HEK293 (cell line): ENCODE data around the gene CFP.

Experiments
- CTCF ChIA-PET: fragments of 350-600 bp; formaldehyde crosslinking; extraction: SDS; loops from one replicate; lab custom pipeline; 2021; ENCODE audit warnings: antibody characterized with exemption; lab: Yijun Ruan, JAX
- POLR2A ChIA-PET: fragments of 300-600 bp; formaldehyde crosslinking; extraction: SDS; loops from one replicate; lab custom pipeline; 2020; ENCODE audit warnings: antibody characterized with exemption, inconsistent platforms; lab: Yijun Ruan, JAX
- H3K27ac ChIP-seq: fragments of 200-500 bp; sonication (Bioruptor generic); 2 replicates; pipeline ENCODE4 v1.5.1; 2014; ENCODE audit warnings: low read depth, low read length, control low read depth, inconsistent platforms; ENCODE audit errors: extremely low read depth
- H3K36me3 ChIP-seq, 2 experiments: fragments of 200-500 bp in 1 of 2; sonication (Bioruptor generic) in 1 of 2; 1 replicate in 1 of 2; 2 replicates in 1 of 2; pipeline ENCODE4 v1.5.1; 2014 to 2017; ENCODE audit warnings: inconsistent platforms in 2 of 2, low read length in 2 of 2; ENCODE audit not compliant: control insufficient read depth in 2 of 2, insufficient read depth in 1 of 2
- H3K4me1 ChIP-seq: fragments of 200-500 bp; sonication (Bioruptor generic); 2 replicates; pipeline ENCODE4 v1.5.1; 2014; ENCODE audit warnings: mild to moderate bottlenecking, low read length, inconsistent platforms; ENCODE audit not compliant: control insufficient read depth, insufficient read depth
- H3K4me3 ChIP-seq: 2 replicates; pipeline ENCODE4 v1.5.1; 2011; ENCODE audit warnings: low read depth, mild to moderate bottlenecking, control low read depth, low read length, moderate library complexity
- H3K9me3 ChIP-seq: fragments of 200-500 bp; sonication (Bioruptor generic); 2 replicates; pipeline ENCODE4 v1.5.1; 2014; ENCODE audit warnings: low read depth, low read length, inconsistent platforms; ENCODE audit not compliant: control insufficient read depth, insufficient read depth
- ATF2 ChIP-seq: fragments of 450-650 bp; formaldehyde crosslinking; IDR thresholded peaks from 2 replicates; pipeline ENCODE4 v1.5.1; 2016; ENCODE audit warnings: missing biosample characterization, missing genetic modification characterization, low read depth
- BCL11A ChIP-seq: fragments of 450-650 bp; formaldehyde crosslinking; IDR thresholded peaks from 2 replicates; pipeline ENCODE4 v1.5.1; 2016; ENCODE audit warnings: low read depth, missing biosample characterization, missing genetic modification characterization
- EGR2 ChIP-seq: fragments of 450-650 bp; formaldehyde crosslinking; IDR thresholded peaks from 2 replicates; pipeline ENCODE4 v1.5.1; 2016; ENCODE audit warnings: low read depth, missing biosample characterization, missing genetic modification characterization
- PRDM10 ChIP-seq: fragments of 450-650 bp; formaldehyde crosslinking; IDR thresholded peaks from 2 replicates; pipeline ENCODE4 v1.5.1; 2016; ENCODE audit warnings: missing biosample characterization, missing genetic modification characterization
- ZBTB48 ChIP-seq: fragments of 450-650 bp; formaldehyde crosslinking; IDR thresholded peaks from 2 replicates; pipeline ENCODE4 v1.5.1; 2016; ENCODE audit warnings: missing biosample characterization, missing genetic modification characterization
- ZFP3 ChIP-seq: fragments of 450-650 bp; formaldehyde crosslinking; IDR thresholded peaks from 2 replicates; pipeline ENCODE4 v1.5.1; 2016; ENCODE audit warnings: low read depth, missing biosample characterization, missing genetic modification characterization
- ZNF138 ChIP-seq: fragments of 450-650 bp; formaldehyde crosslinking; IDR thresholded peaks from 2 replicates; pipeline ENCODE4 v1.5.1; 2016; ENCODE audit warnings: missing biosample characterization, missing genetic modification characterization, borderline replicate concordance
- ZNF140 ChIP-seq: fragments of 450-650 bp; formaldehyde crosslinking; IDR thresholded peaks from 2 replicates; pipeline ENCODE4 v1.5.1; 2016; ENCODE audit warnings: missing biosample characterization, missing genetic modification characterization
- ZNF155 ChIP-seq: fragments of 450-650 bp; formaldehyde crosslinking; IDR thresholded peaks from 2 replicates; pipeline ENCODE4 v1.5.1; 2016; ENCODE audit warnings: missing biosample characterization, missing genetic modification characterization
- ZNF157 ChIP-seq: fragments of 450-650 bp; formaldehyde crosslinking; IDR thresholded peaks from 2 replicates; pipeline ENCODE4 v1.5.1; 2016; ENCODE audit warnings: missing biosample characterization, missing genetic modification characterization
- ZNF16 ChIP-seq: fragments of 450-650 bp; formaldehyde crosslinking; IDR thresholded peaks from 2 replicates; pipeline ENCODE4 v1.5.1; 2016; ENCODE audit warnings: low read depth, missing biosample characterization, missing genetic modification characterization
- ZNF221 ChIP-seq: fragments of 450-650 bp; formaldehyde crosslinking; IDR thresholded peaks from 2 replicates; pipeline ENCODE4 v1.5.1; 2017; ENCODE audit warnings: missing biosample characterization, missing genetic modification characterization, borderline replicate concordance
- ZNF311 ChIP-seq: fragments of 450-650 bp; formaldehyde crosslinking; IDR thresholded peaks from 2 replicates; pipeline ENCODE4 v1.5.1; 2017; ENCODE audit warnings: missing biosample characterization, missing genetic modification characterization, borderline replicate concordance
- ZNF335 ChIP-seq: fragments of 450-650 bp; formaldehyde crosslinking; conservative IDR thresholded peaks from 2 replicates; pipeline ENCODE4 v1.5.1; 2016; ENCODE audit warnings: missing biosample characterization, missing genetic modification characterization
- ZNF350 ChIP-seq: fragments of 450-650 bp; formaldehyde crosslinking; IDR thresholded peaks from 2 replicates; pipeline ENCODE4 v1.5.0; 2017; ENCODE audit warnings: missing biosample characterization, mild to moderate bottlenecking, missing genetic modification characterization
- ZNF366 ChIP-seq: fragments of 450-650 bp; formaldehyde crosslinking; conservative IDR thresholded peaks from 2 replicates; pipeline ENCODE4 v1.5.1; 2016; ENCODE audit warnings: missing biosample characterization, missing genetic modification characterization
- ZNF473 ChIP-seq: fragments of 450-650 bp; formaldehyde crosslinking; IDR thresholded peaks from 2 replicates; pipeline ENCODE4 v1.5.1; 2017; ENCODE audit warnings: missing biosample characterization, missing genetic modification characterization
- ZNF529 ChIP-seq: fragments of 450-650 bp; formaldehyde crosslinking; IDR thresholded peaks from 2 replicates; pipeline ENCODE4 v1.5.1; 2017; ENCODE audit warnings: missing genetic modification characterization, missing biosample characterization; ENCODE audit not compliant: insufficient replicate concordance
- ZNF610 ChIP-seq: fragments of 450-650 bp; formaldehyde crosslinking; IDR thresholded peaks from 2 replicates; pipeline ENCODE4 v1.5.1; 2016; ENCODE audit warnings: missing biosample characterization, missing genetic modification characterization, borderline replicate concordance
- ZNF660 ChIP-seq: fragments of 450-650 bp; IDR thresholded peaks from 2 replicates; pipeline ENCODE4 v1.5.1; 2018; ENCODE audit warnings: missing biosample characterization, mild to moderate bottlenecking, missing genetic modification characterization
- ZNF664 ChIP-seq: fragments of 450-650 bp; formaldehyde crosslinking; IDR thresholded peaks from 2 replicates; pipeline ENCODE4 v1.5.1; 2016; ENCODE audit warnings: missing biosample characterization, missing genetic modification characterization
- ZNF843 ChIP-seq: fragments of 450-650 bp; formaldehyde crosslinking; IDR thresholded peaks from 2 replicates; pipeline ENCODE4 v1.5.1; 2016; ENCODE audit warnings: missing biosample characterization, missing genetic modification characterization
- TF ChIP-seq, protein P1 (sequence below): fragments of 450-650 bp; formaldehyde crosslinking; IDR thresholded peaks from 2 replicates; pipeline ENCODE4 v1.5.1; 2016; ENCODE audit warnings: missing biosample characterization, missing genetic modification characterization, borderline replicate concordance

The CFP gene

DNA sequence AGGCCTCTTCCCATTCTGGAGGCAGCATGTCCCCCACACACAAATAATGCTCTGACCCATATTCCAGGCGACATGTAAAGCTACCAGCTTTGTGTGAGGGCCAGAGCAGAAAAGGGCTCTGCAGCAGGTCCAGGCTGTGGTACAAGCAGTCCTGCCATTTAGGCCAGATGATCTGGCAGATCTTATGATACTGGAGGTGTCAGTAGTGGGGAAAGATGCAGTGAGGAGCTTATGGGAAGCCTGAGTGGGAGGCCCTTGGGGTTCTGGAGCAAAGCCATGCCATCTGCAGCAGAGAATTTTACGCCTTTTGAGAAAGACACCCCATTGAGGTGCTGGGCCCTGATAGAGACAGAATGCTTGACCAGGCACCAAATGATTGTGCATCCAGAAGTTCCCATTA lies 17.8 kb downstream of the CFP start:
- Histone ChIP-seq H3K36me3 (no peaks in the 10 kb centered on the region), H3K4me1 (no peaks in the 10 kb centered on the region), H3K27ac (no peak overlapping the region), H3K4me3 (no peak overlapping the region), H3K9me3 (no peaks in the 10 kb centered on the region)
- ChIA-PET POLR2A (no interaction called here), CTCF (interaction anchor here (0.6 kb wide), 1 partner anchor 419 kb away, joined by 3 read pairs; no protein-coding TSS in a partner anchor)
- TF ChIP-seq ZNF610: no peak
- TF ChIP-seq ZNF366 (tag by site-specific recombination): no peak
- no peak for TF ChIP-seq ZFP3 (tag by site-specific recombination)
- no peak for TF ChIP-seq ZBTB48
- TF ChIP-seq ZNF157 (tag by site-specific recombination): no peak
- no peak for TF ChIP-seq ZNF335 (tag by site-specific recombination)
- TF ChIP-seq BCL11A (tag by site-specific recombination): no peak
- TF ChIP-seq ZNF16 (tag by site-specific recombination): no peak

GRCh38 chrX:47611489-47611888 lies 18.2 kb downstream of the CFP start:
- peak; percentile 69 for TF ChIP-seq PRDM10 (tag by site-specific recombination)
- no peak for TF ChIP-seq ZNF311
- no peak for TF ChIP-seq ZNF660 (tag by site-specific recombination)
- no peak for TF ChIP-seq EGR2 (tag by site-specific recombination)
- TF ChIP-seq ZNF664: no peak
- no peak for TF ChIP-seq ATF2 (tag by site-specific recombination)
- TF ChIP-seq ZNF350 (tag by site-specific recombination): no peak
- no peak for TF ChIP-seq ZNF473
- TF ChIP-seq ZNF140 (tag by site-specific recombination): no peak
- H3K36me3 ChIP-seq: no peaks in the 10 kb centered on the region
- no peaks in the 10 kb centered on the region for H3K4me1 ChIP-seq
- ChIA-PET CTCF (interaction anchor here (0.6 kb wide), 1 partner anchor 419 kb away, joined by 3 read pairs; no protein-coding TSS in a partner anchor), POLR2A (no interaction called here)
- no peaks in the 10 kb centered on the region for H3K9me3 ChIP-seq
- no peak overlapping the region for H3K27ac ChIP-seq
- H3K4me3 ChIP-seq: no peak overlapping the region

DNA sequence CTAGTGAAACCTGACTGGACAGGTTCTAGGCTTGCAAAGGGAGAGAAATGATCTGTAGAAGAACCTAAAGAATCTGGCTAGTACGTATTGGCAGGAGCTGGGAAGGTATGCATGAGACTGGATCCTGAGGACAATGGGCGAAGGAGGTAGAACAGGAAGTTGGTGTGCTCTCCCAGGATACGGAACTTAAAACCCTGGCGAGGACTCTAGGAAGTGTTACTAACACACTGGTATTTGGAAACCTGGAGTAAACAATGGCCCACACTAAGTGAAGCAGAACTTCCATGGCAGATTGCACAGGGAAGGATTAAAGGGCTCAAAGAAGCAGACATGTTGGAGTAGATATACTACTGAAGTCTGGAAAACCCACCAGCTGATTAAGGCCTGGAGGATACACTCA lies 19.2 kb downstream of the CFP start:
- Histone ChIP-seq H3K4me3 (no peak overlapping the region), H3K27ac (no peak overlapping the region), H3K4me1 (no peaks in the 10 kb centered on the region), H3K9me3 (no peaks in the 10 kb centered on the region), H3K36me3 (no peaks in the 10 kb centered on the region)
- CTCF ChIA-PET: no interaction called here
- TF ChIP-seq, protein P1, sequence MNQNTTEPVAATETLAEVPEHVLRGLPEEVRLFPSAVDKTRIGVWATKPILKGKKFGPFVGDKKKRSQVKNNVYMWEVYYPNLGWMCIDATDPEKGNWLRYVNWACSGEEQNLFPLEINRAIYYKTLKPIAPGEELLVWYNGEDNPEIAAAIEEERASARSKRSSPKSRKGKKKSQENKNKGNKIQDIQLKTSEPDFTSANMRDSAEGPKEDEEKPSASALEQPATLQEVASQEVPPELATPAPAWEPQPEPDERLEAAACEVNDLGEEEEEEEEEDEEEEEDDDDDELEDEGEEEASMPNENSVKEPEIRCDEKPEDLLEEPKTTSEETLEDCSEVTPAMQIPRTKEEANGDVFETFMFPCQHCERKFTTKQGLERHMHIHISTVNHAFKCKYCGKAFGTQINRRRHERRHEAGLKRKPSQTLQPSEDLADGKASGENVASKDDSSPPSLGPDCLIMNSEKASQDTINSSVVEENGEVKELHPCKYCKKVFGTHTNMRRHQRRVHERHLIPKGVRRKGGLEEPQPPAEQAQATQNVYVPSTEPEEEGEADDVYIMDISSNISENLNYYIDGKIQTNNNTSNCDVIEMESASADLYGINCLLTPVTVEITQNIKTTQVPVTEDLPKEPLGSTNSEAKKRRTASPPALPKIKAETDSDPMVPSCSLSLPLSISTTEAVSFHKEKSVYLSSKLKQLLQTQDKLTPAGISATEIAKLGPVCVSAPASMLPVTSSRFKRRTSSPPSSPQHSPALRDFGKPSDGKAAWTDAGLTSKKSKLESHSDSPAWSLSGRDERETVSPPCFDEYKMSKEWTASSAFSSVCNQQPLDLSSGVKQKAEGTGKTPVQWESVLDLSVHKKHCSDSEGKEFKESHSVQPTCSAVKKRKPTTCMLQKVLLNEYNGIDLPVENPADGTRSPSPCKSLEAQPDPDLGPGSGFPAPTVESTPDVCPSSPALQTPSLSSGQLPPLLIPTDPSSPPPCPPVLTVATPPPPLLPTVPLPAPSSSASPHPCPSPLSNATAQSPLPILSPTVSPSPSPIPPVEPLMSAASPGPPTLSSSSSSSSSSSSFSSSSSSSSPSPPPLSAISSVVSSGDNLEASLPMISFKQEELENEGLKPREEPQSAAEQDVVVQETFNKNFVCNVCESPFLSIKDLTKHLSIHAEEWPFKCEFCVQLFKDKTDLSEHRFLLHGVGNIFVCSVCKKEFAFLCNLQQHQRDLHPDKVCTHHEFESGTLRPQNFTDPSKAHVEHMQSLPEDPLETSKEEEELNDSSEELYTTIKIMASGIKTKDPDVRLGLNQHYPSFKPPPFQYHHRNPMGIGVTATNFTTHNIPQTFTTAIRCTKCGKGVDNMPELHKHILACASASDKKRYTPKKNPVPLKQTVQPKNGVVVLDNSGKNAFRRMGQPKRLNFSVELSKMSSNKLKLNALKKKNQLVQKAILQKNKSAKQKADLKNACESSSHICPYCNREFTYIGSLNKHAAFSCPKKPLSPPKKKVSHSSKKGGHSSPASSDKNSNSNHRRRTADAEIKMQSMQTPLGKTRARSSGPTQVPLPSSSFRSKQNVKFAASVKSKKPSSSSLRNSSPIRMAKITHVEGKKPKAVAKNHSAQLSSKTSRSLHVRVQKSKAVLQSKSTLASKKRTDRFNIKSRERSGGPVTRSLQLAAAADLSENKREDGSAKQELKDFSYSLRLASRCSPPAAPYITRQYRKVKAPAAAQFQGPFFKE (tag by site-specific recombination): no peak
- no peak for TF ChIP-seq ZNF138
- TF ChIP-seq ZNF155 (tag by site-specific recombination): no peak
- TF ChIP-seq ZNF221 (tag by site-specific recombination): no peak
- no peak for TF ChIP-seq ZNF843 (tag by site-specific recombination)
- TF ChIP-seq ZNF529: no peak
- POLR2A ChIA-PET: no interaction called here
